Ishikawa (cell line): ENCODE measurements around the gene KATNB1.
A peak's percentile ranks its signal among the peaks of the same experiment; 100 is the strongest.

Experiments
- CEBPB ChIP-seq: IDR thresholded peaks from 2 replicates; pipeline ENCODE4 v1.6.1; 2012
- CREB1 ChIP-seq: IDR thresholded peaks from 2 replicates; pipeline ENCODE4 v1.6.1; 2012; ENCODE audit warnings: low read depth
- EGR1 ChIP-seq: IDR thresholded peaks from 2 replicates; pipeline ENCODE4 v1.6.1; 2012
- EP300 ChIP-seq: IDR thresholded peaks from 2 replicates; pipeline ENCODE4 v1.6.1; 2012; ENCODE audit warnings: borderline replicate concordance
- FOXM1 ChIP-seq: IDR thresholded peaks from 2 replicates; pipeline ENCODE4 v1.6.1; 2012; ENCODE audit warnings: low read depth, borderline replicate concordance
- MAX ChIP-seq: IDR thresholded peaks from 2 replicates; pipeline ENCODE4 v1.6.1; 2012
- NFIC ChIP-seq: IDR thresholded peaks from 2 replicates; pipeline ENCODE4 v1.6.1; 2012
- RAD21 ChIP-seq: IDR thresholded peaks from 2 replicates; pipeline ENCODE4 v1.6.1; 2012; ENCODE audit warnings: low read depth
- REST ChIP-seq: IDR thresholded peaks from 2 replicates; pipeline ENCODE4 v1.6.1; 2012; ENCODE audit warnings: low read depth, mild to moderate bottlenecking
- TAF1 ChIP-seq: IDR thresholded peaks from 2 replicates; pipeline ENCODE4 v1.6.1; 2012; ENCODE audit warnings: low read depth, mild to moderate bottlenecking
- TCF12 ChIP-seq: IDR thresholded peaks from 2 replicates; pipeline ENCODE4 v1.6.1; 2012; ENCODE audit warnings: low read depth
- TEAD4 ChIP-seq: IDR thresholded peaks from 2 replicates; pipeline ENCODE4 v1.6.1; 2012
- USF1 ChIP-seq: IDR thresholded peaks from 2 replicates; pipeline ENCODE4 v1.6.1; 2012
- YY1 ChIP-seq: IDR thresholded peaks from 2 replicates; pipeline ENCODE4 v1.6.1; 2012; ENCODE audit warnings: low read depth
- ZBTB7A ChIP-seq: IDR thresholded peaks from 2 replicates; pipeline ENCODE4 v1.6.1; 2012; ENCODE audit warnings: low read depth

The KATNB1 gene

GRCh38 chr16:57720142-57720575 is 15.4 kb upstream of the KATNB1 start:
- no peak for TF ChIP-seq TCF12
- TF ChIP-seq TAF1 = no peak
- peak; percentile 74 for TF ChIP-seq RAD21
- no peak for TF ChIP-seq YY1

- no peak for TF ChIP-seq RAD21
Observed at GRCh38 chr16:57721356-57722209, 14.0 kb upstream of the KATNB1 start.

GRCh38 chr16:57722210-57722499 is 13.4 kb upstream of the KATNB1 start:
- no peak for TF ChIP-seq USF1
- TF ChIP-seq REST = no peak
- no peak for TF ChIP-seq RAD21
- no peak for TF ChIP-seq MAX
- no peak for TF ChIP-seq NFIC
- no peak for TF ChIP-seq EP300
- TF ChIP-seq TAF1 = no peak
- TF ChIP-seq ZBTB7A = no peak
- no peak for TF ChIP-seq FOXM1
- no peak for TF ChIP-seq TEAD4

GRCh38 chr16:57722651-57723050 is 12.9 kb upstream of the KATNB1 start:
- TF ChIP-seq EGR1 (no peak), TEAD4 (no peak), ZBTB7A (no peak), RAD21 (no peak), NFIC (no peak), TCF12 (no peak), YY1 (no peak), MAX (no peak), USF1 (no peak), TAF1 (no peak), CREB1 (no peak), EP300 (no peak), FOXM1 (no peak), CEBPB (no peak), REST (no peak)

- TF ChIP-seq TAF1 (no peak), RAD21 (peak; percentile 73)
Observed at GRCh38 chr16:57723170-57723569, 12.4 kb upstream of the KATNB1 start.

- TF ChIP-seq CREB1 (no peak), CEBPB (no peak), RAD21 (no peak), ZBTB7A (no peak), REST (no peak), TAF1 (no peak), EGR1 (no peak), TEAD4 (no peak), FOXM1 (no peak), MAX (no peak), NFIC (no peak), YY1 (no peak)
Observed at GRCh38 chr16:57724531-57724930, 11.0 kb upstream of the KATNB1 start.
